K562 (cell line): Measurements from ENCODE around the gene TEX51. TPM values are rescaled to one million over a fixed set of nuclear protein-coding genes. Genes with fewer than 3 reads are reported as not detected.

ENCODE experiments used
- ATAC-seq: fragments of 200-7000 bp; cut with Tn5 transposase; 3 replicates; pipeline ENCODE4 v1.9.1; 2020; ENCODE audit warnings: moderate library complexity
- BruUV-seq: library from RNA; stranded (reverse); fragments of 400-500 nt; replicated peaks from 2 replicates; lab custom pipeline; 2021; lab: Mats Ljungman, UMichigan
- CTCF ChIA-PET: fragments of 300-600 bp; formaldehyde crosslinking; extraction: SDS; loops from one replicate; lab custom pipeline; 2021; ENCODE audit warnings: low intra/inter-chr PET ratio; lab: Yijun Ruan, JAX
- POLR2A ChIA-PET: fragments of 300-600, 350-650 bp; sonication (Branson Sonifier 250); formaldehyde crosslinking; extraction: SDS; loops from one replicate; lab custom pipeline; 2021; ENCODE audit warnings: antibody characterized with exemption, inconsistent platforms; lab: Yijun Ruan, JAX
- DNase-seq, 4 experiments: peaks; one replicate each; pipeline versions ENCODE4 v3.0.0 to v3.0.0-alpha.2; 2011 to 2018; ENCODE audit warnings: low spot score in 3 of 4, mixed read lengths in 3 of 4; ENCODE audit errors: extremely low read depth in 1 of 4
- FAIRE-seq: peaks from 2 replicates; lab custom pipeline; 2011; peaks lifted over from hg19 to GRCh38; lab: Jason Lieb, UNC
- H2AFZ ChIP-seq: 2 replicates; pipeline ENCODE4 v1.6.0; 2011; ENCODE audit warnings: low read depth, low read length, control low read depth, inconsistent platforms
- H3K27ac ChIP-seq: fragments of 200-600 bp; 3 replicates; pipeline ENCODE4 v1.8.0; 2011; ENCODE audit warnings: low read depth, mild to moderate bottlenecking, control low read depth, inconsistent platforms, low read length, moderate library complexity, mixed read lengths; ENCODE audit errors: extremely low read depth
- H3K27me3 ChIP-seq, 2 experiments: fragments of 300-600 bp in 1 of 2; 2 replicates in 1 of 2; 3 replicates in 1 of 2; pipeline versions ENCODE4 v1.6.0 to v1.8.0; 2011; ENCODE audit warnings: inconsistent platforms in 2 of 2, low read length in 2 of 2, mild to moderate bottlenecking in 1 of 2, mixed read lengths in 1 of 2, moderate library complexity in 1 of 2; ENCODE audit not compliant: control insufficient read depth in 2 of 2, insufficient read depth in 2 of 2
- H3K36me3 ChIP-seq: fragments of 300-600 bp; 3 replicates; pipeline ENCODE4 v1.8.0; 2011; ENCODE audit warnings: mild to moderate bottlenecking, low read length, inconsistent platforms; ENCODE audit not compliant: control insufficient read depth, insufficient read depth
- H3K4me1 ChIP-seq, 2 experiments: fragments of 200-600 bp in 1 of 2; replicated peaks in 1 of 2; 2 replicates in 1 of 2; 3 replicates in 1 of 2; pipeline versions ENCODE4 v1.5.1 to v1.8.0; 2011; ENCODE audit warnings: inconsistent platforms in 2 of 2, low read length in 2 of 2, mild to moderate bottlenecking in 1 of 2, mixed read lengths in 1 of 2, moderate library complexity in 1 of 2; ENCODE audit not compliant: control insufficient read depth in 2 of 2, insufficient read depth in 2 of 2
- H3K4me2 ChIP-seq: 2 replicates; pipeline ENCODE4 v1.6.1; 2011; ENCODE audit warnings: low read length, control low read depth, inconsistent platforms, mixed read lengths; ENCODE audit not compliant: insufficient read depth
- H3K4me3 ChIP-seq: fragments of 200-600 bp; sonication (generic), shearing (Covaris generic); 2 replicates; pipeline ENCODE4 v1.5.1; 2016; ENCODE audit warnings: control low read depth, inconsistent platforms
- H3K79me2 ChIP-seq: fragments of 200-600 bp; 3 replicates; pipeline ENCODE4 v1.8.0; 2011; ENCODE audit warnings: low read length, inconsistent platforms; ENCODE audit not compliant: control insufficient read depth, insufficient read depth
- H3K9ac ChIP-seq, 2 experiments: 2 replicates each; pipeline versions ENCODE4 v1.6.0 to v1.6.1; 2011; ENCODE audit warnings: low read depth in 2 of 2, low read length in 2 of 2, control low read depth in 1 of 2, inconsistent platforms in 1 of 2, mild to moderate bottlenecking in 1 of 2, mixed read lengths in 1 of 2; ENCODE audit not compliant: insufficient read depth in 1 of 2
- H3K9me1 ChIP-seq: one replicate; pipeline ENCODE4 v1.6.0; 2011; ENCODE audit warnings: inconsistent platforms, mild to moderate bottlenecking, low read length, moderate library complexity; ENCODE audit not compliant: control insufficient read depth, insufficient read depth
- H3K9me3 ChIP-seq: replicated peaks from 2 replicates; pipeline ENCODE4 v1.5.1; 2011; ENCODE audit warnings: low read depth, low read length, inconsistent platforms; ENCODE audit not compliant: control insufficient read depth, insufficient read depth
- H4K20me1 ChIP-seq: replicated peaks from 2 replicates; pipeline ENCODE4 v1.6.1; 2011; ENCODE audit warnings: low read length, inconsistent platforms, mixed read lengths; ENCODE audit not compliant: control insufficient read depth, insufficient read depth
- CBX3 ChIP-seq, 2 experiments: IDR thresholded peaks; 1 replicate in 1 of 2; 2 replicates in 1 of 2; pipeline ENCODE4 v1.6.1; 2012; ENCODE audit warnings: inconsistent platforms in 2 of 2, low read length in 2 of 2, borderline replicate concordance in 1 of 2, control low read depth in 1 of 2
- NELFE ChIP-seq: IDR thresholded peaks from 2 replicates; pipeline ENCODE4 v1.6.1; 2011; ENCODE audit warnings: mild to moderate bottlenecking; ENCODE audit not compliant: insufficient read depth, insufficient read length
- OTX1 ChIP-seq: fragments of 450-650 bp; formaldehyde crosslinking; IDR thresholded peaks from 2 replicates; pipeline ENCODE4 v1.4.0; 2022; ENCODE audit warnings: mild to moderate bottlenecking
- PHF21A ChIP-seq: fragments of 450-650 bp; IDR thresholded peaks from 2 replicates; pipeline ENCODE4 v1.6.1; 2017; ENCODE audit warnings: low read depth, borderline replicate concordance
- ZNF124 ChIP-seq: sonication (generic); formaldehyde crosslinking; IDR thresholded peaks from 2 replicates; pipeline ENCODE4 v1.8.1; 2022; ENCODE audit warnings: missing genetic modification reagents
- ZNF431 ChIP-seq: sonication (generic); formaldehyde crosslinking; IDR thresholded peaks from 2 replicates; pipeline ENCODE4 v1.8.0; 2022; ENCODE audit warnings: mild to moderate bottlenecking, missing genetic modification reagents
- WGBS: fragments of 100-300 bp; shearing (Covaris generic); methylation state at CpG from one replicate; pipeline ENCODE4 v1.1.6; 2016; ENCODE audit warnings: low coverage, mixed read lengths; ENCODE audit not compliant: insufficient coverage; ENCODE audit errors: missing lambda C conversion rate; 5-methylcytosine and 5-hydroxymethylcytosine counted together
- in situ Hi-C: fragments of 300-500 bp; cut with MboI; formaldehyde crosslinking; loops from 4 replicates; pipeline ENCODE4 v1.15.0; 2018; ENCODE audit warnings: inconsistent platforms, mixed read lengths
- intact Hi-C: fragments of 100-400 bp; cut with micrococcal nuclease; formaldehyde crosslinking; loops from 2 replicates; pipeline ENCODE4 v1.14.2; 2022
- polyA plus RNA-seq, 8 experiments: library from polyadenylated mRNA; depleted of rRNA in 4 of 8; stranded (reverse) in 5 of 8; unstranded in 3 of 8; fragments of >200 nt; fragmentation: Nextera tagmentation in 2 of 8; fragmentation: Illumina TruSeq in 1 of 8; extraction: Ambion mirVana in 2 of 8; extraction: Trizol in 1 of 8; gene quantifications; 2 replicates each; pipeline versions ENCODE4 v1.2.1 to v1.2.3, GENCODE V29; 2011 to 2014; ENCODE audit warnings: inconsistent platforms in 1 of 8, missing spikeins in 1 of 8
- total RNA-seq, 7 experiments: library from RNA; depleted of rRNA in 6 of 7; stranded (reverse); fragments of >200 nt in 6 of 7; fragmentation: Illumina TruSeq in 2 of 7; extraction: Trizol in 2 of 7; gene quantifications; 2 replicates each; pipeline versions ENCODE4 v1.2.1 to v1.2.3, GENCODE V29; 2011 to 2021; ENCODE audit warnings: low replicate concordance in 1 of 7

TEX51 gene
- total and polyA plus RNA-seq, 9 of the 15 experiments (the other 6 are each of a cell fraction or from before 2014, with no cell fraction given) = not detected

GRCh38 chr2:126942427-126943203 is 43.9 kb downstream of the TEX51 start:
- ChIA-PET POLR2A (no interaction called here), CTCF (no interaction called here)
- no peaks in the 10 kb centered on the region for H4K20me1 ChIP-seq
- in situ Hi-C loops = no loop called here
- H3K27me3 ChIP-seq = no peaks in the 10 kb centered on the region
- DNase-seq = no peak
- FAIRE-seq = no peak
- no peaks in the 10 kb centered on the region for H3K79me2 ChIP-seq
- no peaks in the 10 kb centered on the region; the same call in none of the 2 replicates for H3K9me3 ChIP-seq
- intact Hi-C loops = no loop called here
- BruUV-seq = no TSS peak
- no peak overlapping the region for H2AFZ ChIP-seq
- H3K9me1 ChIP-seq = no peaks in the 10 kb centered on the region
- 3% methylated on average over 5 of the region's 5 CpGs for WGBS
- ATAC-seq = no peak
- no peak overlapping the region for H3K4me2 ChIP-seq
- H3K4me1 ChIP-seq = no peaks in the 10 kb centered on the region
- H3K36me3 ChIP-seq = no peaks in the 10 kb centered on the region
- no peak overlapping the region for H3K9ac ChIP-seq
- H3K27ac ChIP-seq = no peak overlapping the region
- no peak for TF ChIP-seq NELFE
- TF ChIP-seq ZNF431 (CRISPR knock-in tag) = no peak
- TF ChIP-seq OTX1 (CRISPR knock-in tag) = no peak
- H3K4me3 ChIP-seq = no peak overlapping the region

GRCh38 chr2:126943612-126944348 is 45.1 kb downstream of the TEX51 start:
- H3K36me3 ChIP-seq = no peaks in the 10 kb centered on the region
- in situ Hi-C loops = no loop called here
- no peaks in the 10 kb centered on the region for H3K79me2 ChIP-seq
- ChIA-PET CTCF (no interaction called here), POLR2A (no interaction called here)
- H3K27ac ChIP-seq = no peak overlapping the region
- no peak for DNase-seq
- no peak for FAIRE-seq
- no peaks in the 10 kb centered on the region for H3K9me1 ChIP-seq
- no peak overlapping the region for H3K9ac ChIP-seq
- no peak for ATAC-seq
- no TSS peak for BruUV-seq
- H3K9me3 ChIP-seq = no peaks in the 10 kb centered on the region; the same call in none of the 2 replicates
- intact Hi-C loops = no loop called here
- H3K4me1 ChIP-seq = no peaks in the 10 kb centered on the region
- H3K27me3 ChIP-seq = no peaks in the 10 kb centered on the region; a peak in 1 of 5 replicates
- no peak overlapping the region for H3K4me2 ChIP-seq
- no peak overlapping the region for H3K4me3 ChIP-seq
- H4K20me1 ChIP-seq = no peaks in the 10 kb centered on the region
- H2AFZ ChIP-seq = no peak overlapping the region
- TF ChIP-seq PHF21A = no peak
- TF ChIP-seq CBX3 (IDR thresholded peaks at IDR 0.05; ENCODE audit: borderline replicate concordance in 1 of 2, low read length in 2 of 2) = 0 out of 3 replicates have a peak, but pooled peaks of 1 of the 2 experiments have one; percentile 34
- TF ChIP-seq ZNF124 = peak; percentile 97
- 2% methylated on average over 4 of the region's 4 CpGs for WGBS
